ENCODE results near the gene ANKS6. TPM values are rescaled to one million over a fixed set of nuclear protein-coding genes. Genes with fewer than 3 reads are reported as not detected.

Gene ANKS6
- total RNA-seq, 1 experiment from 2014 or later, result 21.1 TPM

DNA sequence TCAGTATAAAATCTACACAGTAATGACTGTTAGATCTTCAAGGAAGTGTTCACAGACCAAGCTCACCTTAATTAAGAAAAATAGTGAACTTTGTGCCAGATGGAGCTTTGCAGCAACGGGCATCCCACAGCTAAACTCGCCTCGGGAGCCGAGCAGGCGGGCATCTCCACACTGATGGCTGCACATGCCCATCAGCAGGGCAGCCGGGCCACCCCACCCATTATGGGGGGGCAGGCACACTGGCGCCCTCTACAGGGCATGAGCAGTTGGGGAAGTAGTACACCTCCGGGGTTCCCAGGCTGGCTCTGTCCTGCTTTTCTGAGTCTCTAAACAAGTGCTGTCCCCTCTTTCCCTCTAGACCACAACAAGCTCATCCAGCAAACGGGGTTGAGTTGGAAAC is 21.6 kb downstream of the ANKS6 start:
- intact Hi-C loops (cut with micrococcal nuclease; ENCODE audit: unreplicated experiment), result loop anchor here (1.0 to 5.0 kb wide), 2 partner anchors 227 to 459 kb away; no protein-coding TSS in a partner anchor
- POLR2A ChIA-PET, result no interaction called here
- BruUV-seq (replicated peaks), result no TSS peak

GRCh38 chr9:98773721-98774120 is 22.6 kb downstream of the ANKS6 start:
- Mint-ChIP-seq H3K4me1 (ENCODE audit: low read depth, unreplicated experiment) (peaks cover 15% of the 10 kb centered on the region), H3K36me3 (ENCODE audit: insufficient read depth, unreplicated experiment) (peaks cover 20% of the 10 kb centered on the region), H3K27me3 (ENCODE audit: insufficient read depth, unreplicated experiment) (no peaks in the 10 kb centered on the region), H3K9me3 (ENCODE audit: unreplicated experiment) (no peaks in the 10 kb centered on the region), H3K4me3 (ENCODE audit: unreplicated experiment) (no peak overlapping the region), H3K27ac (ENCODE audit: unreplicated experiment) (peak overlapping the region; percentile 58)
- no peak for DNase-seq
- H3K9me3 ChIP-seq, result no peaks in the 10 kb centered on the region
- TF ChIP-seq, protein P1, sequence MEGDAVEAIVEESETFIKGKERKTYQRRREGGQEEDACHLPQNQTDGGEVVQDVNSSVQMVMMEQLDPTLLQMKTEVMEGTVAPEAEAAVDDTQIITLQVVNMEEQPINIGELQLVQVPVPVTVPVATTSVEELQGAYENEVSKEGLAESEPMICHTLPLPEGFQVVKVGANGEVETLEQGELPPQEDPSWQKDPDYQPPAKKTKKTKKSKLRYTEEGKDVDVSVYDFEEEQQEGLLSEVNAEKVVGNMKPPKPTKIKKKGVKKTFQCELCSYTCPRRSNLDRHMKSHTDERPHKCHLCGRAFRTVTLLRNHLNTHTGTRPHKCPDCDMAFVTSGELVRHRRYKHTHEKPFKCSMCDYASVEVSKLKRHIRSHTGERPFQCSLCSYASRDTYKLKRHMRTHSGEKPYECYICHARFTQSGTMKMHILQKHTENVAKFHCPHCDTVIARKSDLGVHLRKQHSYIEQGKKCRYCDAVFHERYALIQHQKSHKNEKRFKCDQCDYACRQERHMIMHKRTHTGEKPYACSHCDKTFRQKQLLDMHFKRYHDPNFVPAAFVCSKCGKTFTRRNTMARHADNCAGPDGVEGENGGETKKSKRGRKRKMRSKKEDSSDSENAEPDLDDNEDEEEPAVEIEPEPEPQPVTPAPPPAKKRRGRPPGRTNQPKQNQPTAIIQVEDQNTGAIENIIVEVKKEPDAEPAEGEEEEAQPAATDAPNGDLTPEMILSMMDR (IDR thresholded peaks at IDR 0.05; ENCODE audit: insufficient read depth in 1 of 2, low read depth in 1 of 2, low read length in 1 of 2, severe bottlenecking in 1 of 2, unreplicated experiment in 1 of 2), result peak in 1 of 2 experiments; percentile 2
- BruUV-seq (replicated peaks), result no TSS peak
- H3K36me3 ChIP-seq (ENCODE audit: control insufficient read depth, insufficient read depth, low read length), result peaks cover 2% of the 10 kb centered on the region
- H3K4me3 ChIP-seq (ENCODE audit: low read depth, low read length), result no peak overlapping the region
- intact Hi-C loops (cut with micrococcal nuclease; ENCODE audit: unreplicated experiment), result no loop called here
- H3K4me1 ChIP-seq, result peaks cover 23% of the 10 kb centered on the region
- ChIA-PET CTCF (interaction anchor here (0.6 kb wide), 1 partner anchor 184 kb away, joined by 4 read pairs; no protein-coding TSS in a partner anchor), POLR2A (no interaction called here)
- H3K27me3 ChIP-seq (replicated peaks; ENCODE audit: control insufficient read depth, insufficient read depth, low read length), result no peaks in the 10 kb centered on the region

More for the DNA sequence above, 21.6 kb downstream of the ANKS6 start:
- H3K36me3 Mint-ChIP-seq (ENCODE audit: insufficient read depth, unreplicated experiment), result peaks cover 20% of the 10 kb centered on the region
- H3K27me3 Mint-ChIP-seq (ENCODE audit: insufficient read depth, unreplicated experiment), result no peaks in the 10 kb centered on the region
- no peaks in the 10 kb centered on the region for H3K9me3 ChIP-seq
- H3K4me3 Mint-ChIP-seq (ENCODE audit: unreplicated experiment), result peak overlapping the region; percentile 30
- H3K4me3 ChIP-seq (ENCODE audit: low read depth, low read length), result no peak overlapping the region
- H3K27me3 ChIP-seq (replicated peaks; ENCODE audit: control insufficient read depth, insufficient read depth, low read length), result no peaks in the 10 kb centered on the region
- peaks cover 21% of the 10 kb centered on the region for H3K4me1 Mint-ChIP-seq (ENCODE audit: low read depth, unreplicated experiment)
- no peaks in the 10 kb centered on the region for H3K9me3 Mint-ChIP-seq (ENCODE audit: unreplicated experiment)
- peaks cover 32% of the 10 kb centered on the region for H3K4me1 ChIP-seq
- TF ChIP-seq, protein P1 (IDR thresholded peaks at IDR 0.05; ENCODE audit: insufficient read depth in 1 of 2, low read depth in 1 of 2, low read length in 1 of 2, severe bottlenecking in 1 of 2, unreplicated experiment in 1 of 2), result peak in 1 of 2 experiments; percentile 45
- CTCF ChIA-PET, result interaction anchor here (0.6 to 1.1 kb wide), 3 partner anchors 32 to 459 kb away, joined by 3 read pairs; no protein-coding TSS in a partner anchor
- no peak for DNase-seq
- H3K36me3 ChIP-seq (ENCODE audit: control insufficient read depth, insufficient read depth, low read length), result peaks cover 2% of the 10 kb centered on the region
- peak overlapping the region; percentile 60 for H3K27ac Mint-ChIP-seq (ENCODE audit: unreplicated experiment)

DNA sequence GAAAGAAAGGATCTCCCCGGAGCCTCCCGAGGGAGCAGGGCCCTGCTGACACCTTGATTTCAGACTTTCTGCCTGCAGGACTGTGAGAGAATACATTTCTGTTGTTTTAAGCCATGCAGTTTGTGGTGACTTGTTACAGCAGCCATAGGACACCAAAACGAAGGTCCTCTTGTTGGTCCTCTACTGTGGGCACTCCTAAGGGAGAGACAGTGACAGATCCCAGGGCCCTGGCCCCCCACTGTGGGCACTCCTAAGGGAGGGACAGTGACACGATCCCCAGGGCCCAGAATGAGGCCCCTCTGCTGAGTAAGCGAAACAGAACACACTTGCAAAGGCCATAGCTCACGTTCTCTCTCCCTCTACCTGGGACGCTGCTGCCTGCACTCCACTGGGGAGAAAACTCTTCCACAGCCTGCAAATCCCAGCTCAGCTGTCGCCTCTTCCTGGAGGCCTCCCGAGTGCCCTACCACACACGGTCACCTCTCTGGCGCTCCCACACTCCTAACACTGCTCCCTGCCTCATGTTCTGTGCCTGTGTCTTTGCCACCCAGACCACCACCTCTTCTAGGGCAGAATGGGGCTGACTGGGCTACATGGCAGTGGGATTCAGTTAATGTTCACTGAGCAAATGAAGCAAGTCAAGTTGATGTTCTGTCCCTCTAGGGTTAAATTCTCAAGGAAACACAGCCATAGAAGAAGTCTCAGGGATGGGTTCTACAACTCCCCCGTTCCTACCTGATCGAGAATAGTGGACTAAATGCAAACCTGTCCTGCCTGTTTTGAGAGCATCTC is 23.8 kb downstream of the ANKS6 start:
- Histone ChIP-seq H3K4me3 (ENCODE audit: low read depth, low read length) (no peak overlapping the region), H3K36me3 (ENCODE audit: control insufficient read depth, insufficient read depth, low read length) (no peaks in the 10 kb centered on the region; the same call in none of the 2 replicates), H3K9me3 (no peaks in the 10 kb centered on the region), H3K4me1 (peaks cover 17% of the 10 kb centered on the region), H3K27me3 (replicated peaks; ENCODE audit: control insufficient read depth, insufficient read depth, low read length) (no peaks in the 10 kb centered on the region)
- no peak overlapping the region for H3K4me3 Mint-ChIP-seq (ENCODE audit: unreplicated experiment)
- TF ChIP-seq, protein P1 (IDR thresholded peaks at IDR 0.05; ENCODE audit: insufficient read depth in 1 of 2, low read depth in 1 of 2, low read length in 1 of 2, severe bottlenecking in 1 of 2, unreplicated experiment in 1 of 2), result no peak
- no peak for DNase-seq
- H3K9me3 Mint-ChIP-seq (ENCODE audit: unreplicated experiment), result no peaks in the 10 kb centered on the region
- CTCF ChIA-PET, result no interaction called here
- intact Hi-C loops (cut with micrococcal nuclease; ENCODE audit: unreplicated experiment), result no loop called here
- no TSS peak for BruUV-seq (replicated peaks)
- peaks cover 20% of the 10 kb centered on the region for H3K36me3 Mint-ChIP-seq (ENCODE audit: insufficient read depth, unreplicated experiment)
- no peaks in the 10 kb centered on the region for H3K27me3 Mint-ChIP-seq (ENCODE audit: insufficient read depth, unreplicated experiment)
- POLR2A ChIA-PET, result no interaction called here
- no peak overlapping the region for H3K27ac Mint-ChIP-seq (ENCODE audit: unreplicated experiment)
- peaks cover 14% of the 10 kb centered on the region for H3K4me1 Mint-ChIP-seq (ENCODE audit: low read depth, unreplicated experiment)

Data from Caco-2 (cell line).